ENCODE results near the gene CDS2. TPM values are rescaled to one million over a fixed set of nuclear protein-coding genes. Genes with fewer than 3 reads are reported as not detected.

CDS2 gene
- total and polyA plus RNA-seq, 2 of the 13 experiments (the other 11 are each of a cell fraction or from before 2014, with no cell fraction given): 81.3 to 153 TPM

GRCh38 chr20:5172903-5173463, 46.2 kb downstream of the CDS2 start (continued):
- TF ChIP-seq, protein P1, sequence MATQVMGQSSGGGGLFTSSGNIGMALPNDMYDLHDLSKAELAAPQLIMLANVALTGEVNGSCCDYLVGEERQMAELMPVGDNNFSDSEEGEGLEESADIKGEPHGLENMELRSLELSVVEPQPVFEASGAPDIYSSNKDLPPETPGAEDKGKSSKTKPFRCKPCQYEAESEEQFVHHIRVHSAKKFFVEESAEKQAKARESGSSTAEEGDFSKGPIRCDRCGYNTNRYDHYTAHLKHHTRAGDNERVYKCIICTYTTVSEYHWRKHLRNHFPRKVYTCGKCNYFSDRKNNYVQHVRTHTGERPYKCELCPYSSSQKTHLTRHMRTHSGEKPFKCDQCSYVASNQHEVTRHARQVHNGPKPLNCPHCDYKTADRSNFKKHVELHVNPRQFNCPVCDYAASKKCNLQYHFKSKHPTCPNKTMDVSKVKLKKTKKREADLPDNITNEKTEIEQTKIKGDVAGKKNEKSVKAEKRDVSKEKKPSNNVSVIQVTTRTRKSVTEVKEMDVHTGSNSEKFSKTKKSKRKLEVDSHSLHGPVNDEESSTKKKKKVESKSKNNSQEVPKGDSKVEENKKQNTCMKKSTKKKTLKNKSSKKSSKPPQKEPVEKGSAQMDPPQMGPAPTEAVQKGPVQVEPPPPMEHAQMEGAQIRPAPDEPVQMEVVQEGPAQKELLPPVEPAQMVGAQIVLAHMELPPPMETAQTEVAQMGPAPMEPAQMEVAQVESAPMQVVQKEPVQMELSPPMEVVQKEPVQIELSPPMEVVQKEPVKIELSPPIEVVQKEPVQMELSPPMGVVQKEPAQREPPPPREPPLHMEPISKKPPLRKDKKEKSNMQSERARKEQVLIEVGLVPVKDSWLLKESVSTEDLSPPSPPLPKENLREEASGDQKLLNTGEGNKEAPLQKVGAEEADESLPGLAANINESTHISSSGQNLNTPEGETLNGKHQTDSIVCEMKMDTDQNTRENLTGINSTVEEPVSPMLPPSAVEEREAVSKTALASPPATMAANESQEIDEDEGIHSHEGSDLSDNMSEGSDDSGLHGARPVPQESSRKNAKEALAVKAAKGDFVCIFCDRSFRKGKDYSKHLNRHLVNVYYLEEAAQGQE (IDR thresholded peaks at IDR 0.05; ENCODE audit: borderline replicate concordance in 1 of 2, low read depth in 1 of 2, low read length in 2 of 2): no peak
- TF ChIP-seq KLF12 (CRISPR knock-in tag; IDR thresholded peaks at IDR 0.05; ENCODE audit: borderline replicate concordance) (no peak), ARNTL (CRISPR knock-in tag; IDR thresholded peaks at IDR 0.05) (no peak), FOXJ3 (CRISPR knock-in tag; IDR thresholded peaks at IDR 0.05; ENCODE audit: borderline replicate concordance) (peak; percentile 82; the same call in 1 of the 2 replicates), ATF4 (CRISPR knock-in tag; IDR thresholded peaks at IDR 0.05) (no peak), ZNF326 (CRISPR knock-in tag; IDR thresholded peaks at IDR 0.05; ENCODE audit: borderline replicate concordance) (no peak), ZFP82 (CRISPR knock-in tag; IDR thresholded peaks at IDR 0.05; ENCODE audit: borderline replicate concordance) (no peak), IKZF4 (CRISPR knock-in tag; IDR thresholded peaks at IDR 0.05; ENCODE audit: borderline replicate concordance, low read depth, not compliant biosample characterization) (no peak), CBX1 (IDR thresholded peaks at IDR 0.05; ENCODE audit: low read depth) (peak; percentile 10), ZFX (CRISPR knock-in tag; IDR thresholded peaks at IDR 0.05; ENCODE audit: low read depth) (peak; percentile 54), NFE2 (CRISPR knock-in tag; IDR thresholded peaks at IDR 0.05) (no peak), BORCS8-MEF2B (CRISPR knock-in tag; IDR thresholded peaks at IDR 0.05) (no peak; the same call in 1 of the 2 replicates), PHB2 (IDR thresholded peaks at IDR 0.05; ENCODE audit: partially characterized antibody) (no peak), ZNF30 (CRISPR knock-in tag; IDR thresholded peaks at IDR 0.05) (peak; percentile 77; the same call in 1 of the 2 replicates), GZF1 (CRISPR knock-in tag; IDR thresholded peaks at IDR 0.05) (no peak), ZNF292 (CRISPR knock-in tag; IDR thresholded peaks at IDR 0.05; ENCODE audit: borderline replicate concordance, low read depth) (peak; percentile 78; the same call in 1 of the 2 replicates), ZNF619 (CRISPR knock-in tag; IDR thresholded peaks at IDR 0.05) (no peak), ZNF709 (CRISPR knock-in tag; IDR thresholded peaks at IDR 0.05) (0 out of 2 replicates have a peak, but pooled peaks have one; percentile 23), ZNF766 (CRISPR knock-in tag; IDR thresholded peaks at IDR 0.05; ENCODE audit: borderline replicate concordance) (peak; percentile 82; the same call in 1 of the 2 replicates), NR2F2 (IDR thresholded peaks at IDR 0.05; ENCODE audit: borderline replicate concordance, low read depth) (peak; percentile 42; the same call in 1 of the 2 replicates), ZNF598 (CRISPR knock-in tag; IDR thresholded peaks at IDR 0.05; ENCODE audit: borderline replicate concordance) (peak; percentile 96; the same call in 1 of the 2 replicates), TCF7 (IDR thresholded peaks at IDR 0.05; ENCODE audit: low read depth) (peak; percentile 23; the same call in 1 of the 2 replicates)
- TF ChIP-seq, protein P2, sequence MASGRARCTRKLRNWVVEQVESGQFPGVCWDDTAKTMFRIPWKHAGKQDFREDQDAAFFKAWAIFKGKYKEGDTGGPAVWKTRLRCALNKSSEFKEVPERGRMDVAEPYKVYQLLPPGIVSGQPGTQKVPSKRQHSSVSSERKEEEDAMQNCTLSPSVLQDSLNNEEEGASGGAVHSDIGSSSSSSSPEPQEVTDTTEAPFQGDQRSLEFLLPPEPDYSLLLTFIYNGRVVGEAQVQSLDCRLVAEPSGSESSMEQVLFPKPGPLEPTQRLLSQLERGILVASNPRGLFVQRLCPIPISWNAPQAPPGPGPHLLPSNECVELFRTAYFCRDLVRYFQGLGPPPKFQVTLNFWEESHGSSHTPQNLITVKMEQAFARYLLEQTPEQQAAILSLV (CRISPR knock-in tag; IDR thresholded peaks at IDR 0.05; ENCODE audit: borderline replicate concordance): no peak

Data from HepG2 (cell line).